ENCODE data around the gene RSRC1.

DNA sequence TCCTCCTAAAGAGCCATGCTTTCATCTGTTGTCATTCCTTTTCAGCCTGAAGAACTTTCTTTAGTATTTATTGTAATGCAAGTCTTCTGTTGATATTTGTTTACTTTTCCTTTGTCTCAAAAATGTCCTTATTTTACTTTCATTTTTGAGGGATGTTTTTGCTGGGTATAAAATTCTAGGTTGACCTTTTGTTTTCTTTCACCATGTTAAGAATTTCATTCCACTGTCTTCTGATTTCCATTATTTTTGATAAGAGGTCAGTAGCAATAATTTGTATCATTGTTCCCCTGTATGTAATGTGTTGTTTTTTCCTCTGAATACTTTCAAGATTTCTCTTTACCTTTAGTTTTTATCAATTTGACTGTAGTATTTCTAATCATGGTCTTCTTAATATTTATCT is 91.1 kb downstream of the RSRC1 start:
- TF ChIP-seq, protein P1, sequence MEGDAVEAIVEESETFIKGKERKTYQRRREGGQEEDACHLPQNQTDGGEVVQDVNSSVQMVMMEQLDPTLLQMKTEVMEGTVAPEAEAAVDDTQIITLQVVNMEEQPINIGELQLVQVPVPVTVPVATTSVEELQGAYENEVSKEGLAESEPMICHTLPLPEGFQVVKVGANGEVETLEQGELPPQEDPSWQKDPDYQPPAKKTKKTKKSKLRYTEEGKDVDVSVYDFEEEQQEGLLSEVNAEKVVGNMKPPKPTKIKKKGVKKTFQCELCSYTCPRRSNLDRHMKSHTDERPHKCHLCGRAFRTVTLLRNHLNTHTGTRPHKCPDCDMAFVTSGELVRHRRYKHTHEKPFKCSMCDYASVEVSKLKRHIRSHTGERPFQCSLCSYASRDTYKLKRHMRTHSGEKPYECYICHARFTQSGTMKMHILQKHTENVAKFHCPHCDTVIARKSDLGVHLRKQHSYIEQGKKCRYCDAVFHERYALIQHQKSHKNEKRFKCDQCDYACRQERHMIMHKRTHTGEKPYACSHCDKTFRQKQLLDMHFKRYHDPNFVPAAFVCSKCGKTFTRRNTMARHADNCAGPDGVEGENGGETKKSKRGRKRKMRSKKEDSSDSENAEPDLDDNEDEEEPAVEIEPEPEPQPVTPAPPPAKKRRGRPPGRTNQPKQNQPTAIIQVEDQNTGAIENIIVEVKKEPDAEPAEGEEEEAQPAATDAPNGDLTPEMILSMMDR (IDR thresholded peaks at IDR 0.05) = no peak
- no peak for TF ChIP-seq POLR2A (IDR thresholded peaks at IDR 0.05)
